NCI-H748 (cell line): ENCODE measurements around the gene GAL3ST2.
"Not testable (repeated sequence)": the region's sequence is repeated elsewhere in the genome, so short reads cannot be mapped to it uniquely, and the experiment has no call there.

Experiments used
- DNase-seq: peaks from one replicate; lab custom pipeline; 2025; ENCODE audit not compliant: unreplicated experiment; lab: John Stamatoyannopoulos, UW

GAL3ST2 gene

DNA sequence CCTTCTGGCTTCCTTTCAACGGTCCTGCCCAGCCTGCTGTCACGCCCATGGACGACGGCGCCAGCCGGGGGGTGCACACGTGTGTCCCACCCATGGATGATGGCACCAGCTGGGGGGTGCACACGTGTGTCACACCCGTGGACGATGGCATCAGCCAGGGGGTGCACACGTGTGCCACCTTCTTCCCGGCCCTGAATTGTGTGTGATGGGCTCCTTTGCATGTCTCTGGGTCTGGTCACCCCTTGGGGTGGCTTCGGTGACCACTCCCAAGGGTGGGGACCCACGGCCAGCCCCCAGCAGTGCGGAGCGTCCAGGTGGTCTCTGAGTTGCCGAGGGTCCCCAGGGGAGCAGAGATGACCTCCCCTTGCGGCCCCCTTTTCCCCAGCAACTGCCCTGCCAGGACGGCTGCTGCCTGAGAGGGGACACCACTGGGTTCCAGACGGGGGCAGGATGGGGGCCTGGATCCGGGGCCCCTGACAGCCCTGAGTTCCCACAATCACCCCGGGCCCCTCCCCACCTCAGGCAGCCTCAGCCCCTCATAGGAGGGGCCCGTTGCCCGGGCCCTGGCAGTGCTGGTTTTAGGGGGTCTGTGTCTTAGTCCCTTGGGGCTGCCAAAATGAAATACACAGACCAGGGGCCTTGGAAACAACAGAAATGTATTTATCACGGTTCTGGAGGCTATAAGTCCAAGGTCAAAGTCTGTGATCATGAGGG is 41.8 kb downstream of the GAL3ST2 start:
- DNase-seq = no peak

DNA sequence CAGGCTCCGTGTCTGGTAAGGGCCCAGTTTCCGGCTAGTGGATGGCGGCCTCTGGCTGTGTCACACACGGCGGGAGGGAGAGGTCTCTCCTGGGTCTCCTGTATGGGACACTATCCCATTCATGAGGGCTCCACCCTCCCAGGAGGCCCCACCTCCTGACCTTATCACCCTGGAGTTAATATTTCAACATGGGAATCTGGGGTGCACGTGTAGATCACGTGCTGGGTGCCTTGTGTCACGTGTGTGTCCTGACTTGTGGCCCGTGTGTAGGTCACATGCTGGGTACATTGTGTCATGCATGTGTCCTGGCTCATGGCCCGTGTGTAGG is 42.3 kb downstream of the GAL3ST2 start:
- DNase-seq = no peak

DNA sequence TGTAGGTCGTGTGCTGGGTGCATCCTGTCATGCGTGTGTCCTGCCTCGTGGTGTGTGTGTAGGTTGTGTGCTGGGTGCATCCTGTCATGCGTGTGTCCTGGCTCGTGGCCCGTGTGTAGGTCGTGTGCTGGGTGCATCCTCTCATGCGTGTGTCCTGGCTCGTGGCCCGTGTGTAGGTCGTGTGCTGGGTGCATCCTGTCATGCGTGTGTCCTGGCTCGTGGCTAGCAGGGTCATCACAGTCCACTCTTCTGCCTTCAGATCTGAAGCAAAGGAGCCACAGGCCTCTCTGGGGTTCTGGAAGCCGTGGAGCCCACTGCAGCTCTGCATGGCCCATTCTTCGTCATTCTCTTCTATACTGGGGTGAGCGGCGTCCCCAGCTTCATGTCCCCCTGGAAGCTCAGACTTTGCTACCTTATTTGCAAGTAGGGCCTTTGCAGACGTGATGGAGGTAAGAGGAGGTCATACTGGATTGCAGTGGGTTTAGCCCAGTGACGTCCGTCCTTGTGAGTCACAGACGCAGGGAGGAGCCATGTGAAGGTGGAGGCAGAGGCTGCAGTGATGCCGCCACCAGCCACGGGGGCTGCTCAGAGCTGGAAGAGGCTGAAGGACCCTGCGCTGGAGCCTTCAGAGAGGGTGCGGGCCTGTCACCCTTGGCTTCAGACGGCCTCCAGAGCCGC is 43.5 kb downstream of the GAL3ST2 start:
- DNase-seq = not testable (repeated sequence)

DNA sequence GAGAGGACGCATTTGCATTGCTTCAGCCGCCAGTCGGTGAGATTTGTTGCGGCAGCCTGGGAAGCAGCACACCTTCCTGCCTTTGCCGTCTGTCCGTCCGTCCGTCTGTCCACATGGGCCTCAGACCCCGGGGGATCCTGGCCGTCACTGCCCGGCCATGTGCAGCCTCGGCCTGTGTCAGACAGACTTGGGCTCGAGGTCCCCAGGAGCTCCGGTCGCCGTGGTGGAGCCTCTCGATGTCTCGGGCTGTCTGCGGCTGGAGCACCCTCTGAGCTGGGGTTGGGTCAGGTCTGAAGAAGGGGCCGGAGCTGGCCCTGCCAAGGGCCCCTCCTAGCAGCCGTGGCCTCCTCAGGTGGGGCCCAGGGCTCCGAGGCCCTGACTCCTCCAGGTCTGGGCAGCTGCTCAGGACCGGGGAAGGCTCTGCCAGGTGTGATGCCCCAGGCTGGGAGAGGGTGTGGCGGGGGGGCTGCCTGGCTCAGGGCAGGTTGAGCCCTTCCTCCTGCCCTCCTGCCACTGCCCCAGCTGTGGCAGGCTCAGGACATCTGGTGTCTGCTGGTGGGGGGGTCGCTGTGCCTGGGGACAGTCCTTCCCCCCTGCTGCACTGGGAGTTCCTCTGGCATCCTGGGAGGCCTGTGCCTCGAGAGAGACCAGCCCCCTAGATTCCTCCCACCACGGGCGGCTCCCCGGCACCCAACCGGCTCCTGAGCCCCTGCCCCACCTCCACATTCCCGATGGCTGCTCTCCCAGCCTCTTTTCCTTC is 44.2 kb downstream of the GAL3ST2 start:
- no peak for DNase-seq

DNA sequence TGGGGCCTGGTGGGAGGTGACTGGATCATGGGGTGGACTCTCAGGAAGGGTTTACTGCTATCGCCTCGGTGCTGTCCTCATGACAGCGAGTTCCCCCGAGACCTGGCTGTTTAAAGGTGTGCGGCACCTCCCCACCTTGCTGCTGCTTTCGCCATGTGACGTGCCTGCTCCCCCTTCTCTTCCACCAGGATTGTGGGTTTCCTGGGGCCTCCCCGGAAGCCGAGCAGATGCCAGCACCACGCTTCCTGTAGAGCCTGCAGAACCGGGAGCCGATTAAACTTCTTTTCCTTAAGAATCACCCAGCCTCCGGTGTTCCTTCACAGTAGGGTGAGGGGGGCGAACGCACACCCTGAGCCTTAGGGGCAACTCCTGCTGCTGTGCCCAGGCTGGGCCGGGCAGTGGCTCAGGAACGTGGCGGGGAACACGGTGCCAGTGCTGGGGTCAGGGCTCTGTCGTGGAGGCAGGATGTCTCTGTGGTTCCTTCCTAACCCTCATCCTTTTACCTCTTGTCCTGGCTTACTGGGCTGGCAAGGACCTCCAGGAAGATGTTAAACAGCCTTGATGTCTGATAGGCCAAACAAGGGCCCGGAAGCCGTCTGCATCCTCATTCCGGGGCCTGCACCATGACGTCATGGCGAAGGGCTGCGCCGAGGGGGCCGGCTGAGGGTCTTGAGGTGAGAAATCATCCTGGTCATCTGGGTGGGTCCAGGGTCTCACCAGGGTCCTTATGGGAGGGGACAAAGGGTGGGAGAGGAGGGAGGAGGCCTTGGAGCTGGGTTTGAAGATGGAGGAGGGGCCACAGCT is 45.0 kb downstream of the GAL3ST2 start:
- DNase-seq = no peak

DNA sequence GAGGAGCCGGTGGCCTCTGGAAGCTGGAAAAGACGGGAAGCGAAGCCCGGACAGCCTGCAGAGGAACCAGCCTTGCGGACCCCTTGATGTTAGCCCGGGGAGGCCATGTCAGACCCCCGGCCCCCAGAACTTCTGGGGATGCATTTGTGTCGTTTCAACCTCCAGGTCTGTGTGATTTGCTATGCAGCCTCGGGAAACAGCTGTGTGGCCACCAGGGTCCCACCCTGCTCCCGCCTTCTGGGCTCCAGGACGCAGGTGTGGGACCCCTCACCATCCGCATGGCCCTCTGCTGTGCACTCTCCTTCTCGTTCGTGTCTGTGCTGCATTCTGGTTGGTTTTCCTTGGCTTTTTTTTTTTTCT is 45.6 kb downstream of the GAL3ST2 start:
- DNase-seq = no peak

DNA sequence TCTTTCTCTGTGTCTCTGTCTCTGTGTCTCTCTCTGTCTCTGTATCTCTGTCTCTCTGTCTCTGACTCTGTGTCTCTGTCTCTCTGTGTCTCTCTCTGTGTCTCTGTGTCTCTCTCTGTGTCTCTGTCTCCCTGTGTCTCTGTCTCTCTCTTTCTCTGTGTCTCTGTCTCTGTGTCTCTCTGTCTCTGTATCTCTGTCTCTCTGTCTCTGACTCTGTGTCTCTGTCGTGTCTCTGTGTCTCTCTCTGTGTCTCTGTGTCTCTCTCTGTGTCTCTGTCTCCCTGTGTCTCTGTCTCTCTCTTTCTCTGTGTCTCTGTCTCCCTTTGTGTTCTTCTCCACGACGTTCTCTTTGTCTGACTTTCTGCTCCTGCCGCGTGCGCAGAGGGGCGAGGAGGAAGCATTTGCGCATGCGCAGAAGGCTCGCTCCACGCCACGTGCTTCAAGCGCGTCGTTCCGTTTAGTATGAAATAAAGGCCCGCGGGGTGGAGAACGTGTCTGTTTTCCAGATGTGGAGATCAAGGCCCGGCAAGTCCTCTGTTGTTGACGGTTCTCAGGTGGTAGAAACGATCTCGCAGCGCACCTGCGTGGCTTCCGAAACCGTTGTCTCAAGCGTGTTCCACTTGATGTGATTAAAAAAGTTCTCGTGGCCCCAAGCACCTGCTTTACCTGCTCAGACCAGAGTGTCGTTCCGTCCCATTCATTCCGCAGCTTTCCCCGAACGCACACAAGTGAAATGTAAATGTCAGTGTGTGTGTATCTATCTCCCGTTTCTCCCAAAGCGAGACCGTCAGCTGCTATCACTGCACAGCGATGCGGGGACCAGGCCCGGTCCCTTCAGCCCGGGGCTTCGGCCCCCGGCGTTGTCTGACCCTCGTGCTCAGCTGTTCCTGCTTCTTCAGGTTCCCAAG is 47.2 kb downstream of the GAL3ST2 start:
- DNase-seq = not testable (repeated sequence)

DNA sequence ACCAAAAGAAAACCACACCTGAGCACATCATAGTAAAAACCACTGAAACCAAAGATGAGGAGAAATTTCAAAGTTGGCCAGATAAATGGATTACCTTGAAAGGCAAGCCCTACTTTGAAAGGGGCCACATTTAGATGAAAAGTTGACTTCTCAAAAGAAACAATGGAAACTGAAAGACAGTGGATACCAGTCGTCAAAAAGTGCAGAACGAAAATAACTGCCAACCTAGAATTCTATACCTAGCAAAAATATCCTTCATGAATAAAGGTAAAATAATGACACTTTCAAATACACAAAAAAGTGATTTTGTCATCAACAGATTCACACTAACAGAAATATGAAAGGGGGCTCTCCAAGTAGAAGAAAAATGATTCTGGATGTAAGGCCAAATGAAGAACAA is 50.8 kb downstream of the GAL3ST2 start:
- DNase-seq = no peak

DNA sequence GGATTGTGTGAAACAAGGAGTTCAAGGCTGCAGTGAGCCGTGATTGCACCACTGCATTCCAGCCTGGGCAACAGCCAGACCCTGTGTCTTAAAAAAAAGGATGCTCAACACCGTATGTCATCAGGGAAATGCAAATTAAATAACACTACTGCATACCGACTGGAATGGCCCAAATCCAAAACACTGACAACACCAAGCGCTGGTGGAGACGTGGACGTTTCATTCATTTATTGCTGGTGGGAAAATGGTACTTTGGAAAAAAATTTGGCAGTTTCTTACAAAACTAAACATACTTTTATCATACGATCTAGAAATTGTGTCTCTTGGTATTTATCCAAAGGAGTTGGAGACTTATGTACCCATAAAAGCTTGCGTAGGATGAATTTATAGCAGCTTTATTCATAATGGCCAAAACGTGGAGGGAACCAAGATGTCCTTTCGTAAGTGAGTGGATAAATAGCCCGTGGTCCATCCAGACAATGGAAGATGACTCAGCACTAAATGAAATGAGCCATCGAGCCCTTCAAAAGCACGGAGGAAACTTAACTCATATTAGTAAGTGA is 56.6 kb downstream of the GAL3ST2 start:
- no peak for DNase-seq

DNA sequence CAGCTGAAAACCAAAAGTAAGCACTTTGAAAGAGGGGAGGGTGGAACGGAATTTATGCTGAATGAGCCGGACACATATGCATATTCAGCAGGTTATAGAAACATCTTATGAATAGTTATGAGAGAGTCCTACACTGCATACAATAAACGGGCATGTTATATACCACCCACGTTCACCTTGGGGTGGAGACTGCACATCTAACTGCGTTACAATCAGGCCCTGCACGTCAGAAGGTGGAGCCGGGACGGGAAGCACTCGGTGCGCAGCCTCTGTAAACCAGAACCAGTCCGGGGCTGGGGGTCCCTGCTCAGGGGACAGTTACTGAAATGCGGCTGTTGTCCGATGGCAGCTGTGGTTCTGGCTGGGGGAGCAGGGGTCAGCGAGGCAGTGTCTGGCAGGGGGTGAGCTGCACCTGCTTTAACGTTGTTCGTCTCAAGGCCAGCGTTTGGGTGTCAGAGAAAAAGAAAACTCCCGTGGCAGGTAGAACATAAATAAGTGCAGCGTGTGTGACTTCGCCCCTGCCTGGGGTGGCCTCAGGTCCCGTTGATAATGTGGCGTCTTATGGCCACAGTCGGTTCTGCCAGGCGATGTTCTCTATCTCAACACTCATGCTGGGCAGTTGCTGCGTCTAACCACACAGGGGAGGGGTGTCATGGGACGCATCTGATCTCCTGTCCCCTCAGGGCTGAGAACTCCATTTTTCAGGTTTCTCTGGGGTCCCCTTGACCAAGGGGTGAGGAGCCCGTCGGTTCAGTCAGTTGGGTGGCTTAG is 57.3 kb downstream of the GAL3ST2 start:
- DNase-seq = not testable (repeated sequence)

DNA sequence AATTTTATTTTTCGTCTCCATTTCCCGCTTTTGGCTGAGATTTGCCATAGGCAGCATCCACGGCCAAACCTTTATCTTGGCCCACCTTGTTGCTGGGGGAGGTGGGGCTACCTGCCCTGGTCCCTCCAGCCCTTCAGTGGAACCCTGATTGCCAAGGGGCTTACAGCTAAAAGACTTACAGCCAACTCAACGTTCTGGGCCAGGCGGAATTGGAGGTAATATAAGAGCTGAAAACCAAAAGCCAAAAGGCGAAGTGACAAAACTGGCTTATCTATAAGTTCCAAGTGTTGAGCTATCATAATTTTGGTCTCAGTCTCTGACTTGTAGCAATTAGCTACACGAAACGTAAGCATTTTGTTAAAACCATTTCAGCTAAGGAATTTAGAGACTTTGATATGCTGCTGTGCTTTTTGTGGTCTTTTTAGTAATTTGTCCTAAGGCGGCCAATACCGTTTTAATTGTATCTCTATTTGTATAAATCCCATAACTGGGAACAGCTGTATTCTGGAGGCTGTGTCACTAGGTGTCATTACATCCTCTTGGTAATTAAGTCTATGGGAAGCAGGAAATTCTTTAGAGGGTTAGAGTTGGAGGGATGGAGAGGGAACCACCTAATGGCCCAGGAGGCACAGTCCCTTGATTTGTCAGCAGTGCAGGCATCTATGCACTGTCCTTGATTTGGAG is 58.0 kb downstream of the GAL3ST2 start:
- no peak for DNase-seq

DNA sequence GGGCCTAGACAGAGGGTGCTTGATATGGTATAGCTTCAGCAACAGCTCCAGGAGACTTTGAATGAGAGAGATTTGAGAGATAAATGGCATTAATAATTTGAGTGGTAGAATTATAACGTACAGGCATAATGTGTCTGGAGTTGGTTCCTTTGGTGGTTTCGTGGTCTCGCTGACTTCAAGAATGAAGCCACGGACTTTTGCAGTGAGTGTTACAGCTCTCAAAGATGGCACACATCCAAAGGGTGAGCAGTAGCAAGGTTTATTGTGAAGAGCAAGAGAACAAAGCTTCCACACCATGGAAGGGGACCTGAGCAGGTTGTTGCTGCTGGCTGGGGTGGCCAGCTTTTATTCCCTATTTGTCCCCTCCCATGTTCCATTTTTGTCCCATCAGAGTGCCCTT is 59.0 kb downstream of the GAL3ST2 start:
- DNase-seq = no peak

DNA sequence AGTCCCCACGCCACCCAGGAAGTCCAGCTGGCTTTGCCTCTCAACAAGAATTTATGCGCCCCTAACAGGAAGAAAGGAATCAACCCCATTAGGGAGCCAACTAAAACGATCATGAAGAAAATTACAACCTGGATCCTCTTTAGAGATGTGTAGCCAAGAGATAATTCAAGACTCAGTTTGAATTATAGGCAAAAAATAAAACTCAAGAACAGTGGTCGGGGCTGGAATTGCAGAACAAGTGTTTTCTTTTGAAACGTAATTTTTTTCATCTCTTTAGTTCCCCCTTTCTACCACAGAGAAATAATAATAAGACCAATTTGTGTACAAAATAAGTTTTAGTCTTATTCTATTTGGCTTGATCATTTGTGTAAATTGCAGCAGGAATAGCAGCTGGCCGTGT is 59.7 kb downstream of the GAL3ST2 start:
- no peak for DNase-seq

DNA sequence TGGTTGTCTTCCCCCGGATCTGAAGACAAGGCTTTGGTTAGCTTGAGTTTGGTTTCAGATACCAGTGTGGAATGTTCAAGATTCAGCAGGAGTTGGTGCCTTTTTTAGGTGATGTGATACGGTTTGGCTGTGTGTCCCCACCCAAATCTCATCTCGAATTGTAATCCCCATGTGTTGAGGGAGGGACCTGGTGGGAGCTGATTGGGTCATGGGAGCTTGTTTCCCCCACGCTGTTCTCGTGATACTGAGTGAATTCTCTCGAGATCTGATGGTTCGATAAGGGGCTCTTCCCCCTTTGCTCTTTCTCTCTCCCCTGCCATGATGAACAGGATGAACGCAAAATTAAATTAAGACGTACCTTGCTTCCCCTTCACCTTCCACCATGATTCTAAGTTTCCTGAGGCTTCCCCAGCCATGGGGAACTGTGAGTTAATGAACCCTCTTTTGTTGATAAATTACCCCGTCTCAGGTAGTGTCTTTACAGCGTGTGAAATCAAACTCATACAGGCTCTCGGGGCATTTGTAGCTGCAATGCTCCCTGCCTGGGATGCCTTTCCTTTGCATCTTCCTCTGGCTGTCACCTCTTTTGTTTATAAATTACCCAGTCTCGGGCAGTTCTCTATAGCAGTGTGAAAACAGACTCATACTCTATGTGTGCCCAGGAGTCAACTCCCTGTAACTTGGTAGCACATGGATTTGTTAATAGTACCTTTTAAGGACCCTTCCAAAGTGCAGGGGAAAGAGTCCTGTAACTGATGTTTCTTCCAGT is 60.8 kb downstream of the GAL3ST2 start:
- no peak for DNase-seq

DNA sequence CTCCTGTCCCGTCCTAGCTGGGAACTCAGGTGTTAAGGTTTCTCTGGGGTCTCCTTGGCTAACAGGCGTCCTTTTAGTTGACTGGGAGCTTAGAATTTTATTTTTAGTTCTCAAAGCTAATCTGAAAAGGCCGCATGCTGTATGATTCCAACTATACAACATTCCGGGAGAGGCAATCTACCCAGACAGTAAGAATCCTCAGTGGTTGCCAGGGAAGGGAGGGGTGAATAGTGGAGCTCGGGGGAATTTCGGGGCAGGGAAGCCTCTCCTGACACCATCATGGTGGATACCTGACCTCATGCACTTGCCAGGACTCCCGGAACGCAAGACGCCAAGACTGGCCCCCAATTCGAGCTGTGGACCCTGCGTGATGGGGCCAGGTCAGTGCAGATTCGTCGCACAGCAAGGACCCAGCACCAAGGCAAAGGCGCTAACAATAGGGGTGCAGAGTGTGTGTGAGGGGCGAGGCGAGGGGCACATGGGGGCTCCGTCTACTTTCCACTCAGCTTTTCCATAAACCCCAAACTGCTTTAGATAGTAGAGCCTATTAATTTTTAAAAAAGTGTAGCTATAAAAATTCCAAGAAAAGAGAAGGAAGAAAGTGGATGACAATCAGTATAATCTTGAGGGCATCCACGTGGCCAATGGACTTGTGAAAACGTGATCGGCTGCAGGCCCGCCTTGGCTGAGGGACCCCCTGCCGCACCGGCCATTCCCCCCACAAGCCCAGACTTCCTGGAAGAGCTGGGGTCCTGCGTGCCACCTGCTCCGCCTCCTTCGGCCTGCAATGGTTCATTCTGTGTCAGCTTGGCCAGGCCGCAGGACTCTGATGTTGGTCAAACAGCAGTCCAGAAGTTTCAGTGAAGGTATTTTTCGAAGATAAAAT is 64.8 kb downstream of the GAL3ST2 start:
- no peak for DNase-seq

DNA sequence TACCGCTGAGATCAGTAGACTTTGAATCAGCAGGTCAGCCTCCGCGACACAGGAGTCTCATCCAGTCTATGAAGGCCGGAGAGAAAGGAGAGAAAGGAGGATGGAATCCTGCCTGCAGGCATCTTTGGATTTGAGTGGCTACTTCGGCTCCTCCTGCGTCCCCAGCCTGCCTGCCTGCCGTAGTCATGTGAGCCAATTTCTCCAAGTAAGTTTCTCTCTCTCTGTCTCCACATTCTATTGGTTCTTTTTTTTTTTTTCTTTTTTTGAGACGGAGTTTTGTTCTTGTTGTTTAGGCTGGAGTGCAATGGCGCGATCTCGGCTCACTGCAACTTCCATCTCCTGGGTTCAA is 65.4 kb downstream of the GAL3ST2 start:
- no peak for DNase-seq

DNA sequence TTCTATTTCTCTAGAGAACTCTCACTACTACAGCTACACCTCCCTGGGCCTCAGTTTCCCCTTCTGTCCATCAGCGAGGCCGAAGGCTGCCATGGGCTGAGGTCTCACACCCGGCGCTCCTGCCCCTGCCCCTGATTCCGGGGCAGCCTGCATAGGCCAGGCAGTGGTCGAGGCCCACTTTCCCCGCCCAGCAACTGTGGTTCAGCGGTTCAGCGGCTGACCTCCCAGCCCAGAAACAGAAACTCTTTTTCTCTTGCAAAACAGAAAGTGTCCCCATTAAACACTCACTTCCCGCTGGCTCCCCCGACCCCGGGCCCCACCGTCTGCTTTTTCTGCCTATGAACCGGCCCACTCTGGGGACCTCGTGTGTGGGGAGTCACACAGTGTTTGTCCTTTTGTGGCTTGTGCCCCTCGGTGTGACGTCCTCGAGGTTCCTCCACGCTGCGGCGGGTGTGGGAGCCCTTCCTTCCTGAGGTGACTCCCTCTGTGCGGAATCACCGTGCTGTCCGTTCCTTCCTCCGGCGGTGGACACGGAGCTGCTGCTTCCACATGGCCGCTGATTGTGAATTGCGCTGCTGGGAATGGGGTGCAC is 66.1 kb downstream of the GAL3ST2 start:
- no peak for DNase-seq
